DOHH2 (cell line): ENCODE measurements around the gene ZNF385B.

Experiments used
- CTCF ChIP-seq: fragments of 200-600 bp; sonication (generic); IDR thresholded peaks from one replicate; pipeline ENCODE4 v1.5.1; 2014; ENCODE audit warnings: antibody characterized with exemption, mild to moderate bottlenecking, low read depth, low read length; ENCODE audit not compliant: poor library complexity, severe bottlenecking
- EZH2phosphoT487 ChIP-seq: fragments of 200-600 bp; sonication (generic); IDR thresholded peaks from 2 replicates; pipeline ENCODE4 v1.6.1; 2017; ENCODE audit warnings: borderline replicate concordance, mild to moderate bottlenecking, antibody characterized with exemption, low read length, moderate library complexity, mixed read lengths

- no peak for TF ChIP-seq CTCF
- TF ChIP-seq EZH2phosphoT487: no peak
Measured at GRCh38 chr2:179455824-179456223, 405.6 kb downstream of the ZNF385B start.
